Spleen (tissue), 7 donors: ENCODE results near the gene TOM1L2.

Source experiments
- POLR2AphosphoS5 ChIP-seq, 3 donors: sonication (generic); formaldehyde crosslinking; IDR thresholded peaks; one replicate each; pipeline ENCODE4 v1.5.1; 2017; ENCODE audit warnings: antibody characterized with exemption in 3 of 3
- TF ChIP-seq, protein P1 (sequence below), 11 experiments: fragments of 200-600 bp in 7 of 11; fragments of 450-650 bp in 4 of 11; sonication (generic) in 4 of 11; IDR thresholded peaks in 8 of 11; conservative IDR thresholded peaks in 3 of 11; 1 replicate in 7 of 11; 2 replicates in 4 of 11; pipeline versions ENCODE4 v1.4.0 to v1.8.0; 2016 to 2021; ENCODE audit warnings: antibody characterized with exemption in 11 of 11, inconsistent platforms in 4 of 11, mild to moderate bottlenecking in 1 of 11
- donor health status: DM: no; HTN: no; CAD: no; lungs with moderate emphysema.
- donor health status: DM: no; HTN: no; CAD: no.
- donor health status: DM: no; HTN: no; CAD: no.

DNA sequence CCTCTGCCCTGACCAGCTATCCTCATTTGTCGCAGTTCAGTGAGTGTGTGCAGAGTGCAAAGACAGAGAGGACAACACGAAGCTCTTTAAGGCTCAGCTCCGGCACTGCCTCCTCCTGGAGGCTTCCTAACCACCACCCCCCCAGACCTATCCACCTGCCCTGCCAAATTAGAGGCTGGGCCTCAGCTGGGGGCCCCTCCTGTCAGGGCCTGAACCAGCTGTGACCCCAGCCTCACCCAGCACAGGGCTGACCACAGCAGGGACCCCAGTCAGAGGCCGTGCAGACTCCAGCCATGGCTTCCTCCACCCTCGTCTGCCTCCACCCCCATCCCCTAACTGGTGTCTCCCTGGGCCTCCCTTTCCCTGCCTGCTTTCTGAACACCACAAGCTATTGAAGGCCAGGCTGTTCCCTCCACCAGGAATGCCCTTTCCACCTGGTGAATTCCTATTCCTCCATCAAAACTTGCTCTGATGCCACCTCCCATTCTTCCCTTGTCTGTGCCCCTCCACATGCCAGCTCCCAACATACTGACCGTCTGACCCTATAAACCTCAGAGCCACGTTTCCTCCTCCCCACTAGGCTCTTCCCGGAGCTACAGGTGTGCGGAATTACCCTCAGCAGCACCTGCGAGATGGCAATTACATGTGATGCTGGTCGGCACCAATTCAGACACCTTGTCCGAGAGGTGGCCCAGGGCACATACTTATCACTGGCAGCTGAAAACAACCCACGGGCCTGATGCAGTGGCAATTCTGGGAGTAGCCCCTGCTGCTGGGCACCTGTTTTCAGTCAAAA, 144.2 kb downstream of the TOM1L2 start:
- TF ChIP-seq POLR2AphosphoS5 (IDR thresholded peaks at IDR 0.05), result no peak
- TF ChIP-seq, protein P1, sequence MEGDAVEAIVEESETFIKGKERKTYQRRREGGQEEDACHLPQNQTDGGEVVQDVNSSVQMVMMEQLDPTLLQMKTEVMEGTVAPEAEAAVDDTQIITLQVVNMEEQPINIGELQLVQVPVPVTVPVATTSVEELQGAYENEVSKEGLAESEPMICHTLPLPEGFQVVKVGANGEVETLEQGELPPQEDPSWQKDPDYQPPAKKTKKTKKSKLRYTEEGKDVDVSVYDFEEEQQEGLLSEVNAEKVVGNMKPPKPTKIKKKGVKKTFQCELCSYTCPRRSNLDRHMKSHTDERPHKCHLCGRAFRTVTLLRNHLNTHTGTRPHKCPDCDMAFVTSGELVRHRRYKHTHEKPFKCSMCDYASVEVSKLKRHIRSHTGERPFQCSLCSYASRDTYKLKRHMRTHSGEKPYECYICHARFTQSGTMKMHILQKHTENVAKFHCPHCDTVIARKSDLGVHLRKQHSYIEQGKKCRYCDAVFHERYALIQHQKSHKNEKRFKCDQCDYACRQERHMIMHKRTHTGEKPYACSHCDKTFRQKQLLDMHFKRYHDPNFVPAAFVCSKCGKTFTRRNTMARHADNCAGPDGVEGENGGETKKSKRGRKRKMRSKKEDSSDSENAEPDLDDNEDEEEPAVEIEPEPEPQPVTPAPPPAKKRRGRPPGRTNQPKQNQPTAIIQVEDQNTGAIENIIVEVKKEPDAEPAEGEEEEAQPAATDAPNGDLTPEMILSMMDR (IDR thresholded peaks at IDR 0.05 in 8 of 11, conservative IDR thresholded peaks at IDR 0.05 in 3 of 11), result no peak
